Psoas muscle (tissue), 8 donors: Measurements from ENCODE around the gene APPL2. TPM values are rescaled to one million over a fixed set of nuclear protein-coding genes. Genes with fewer than 3 reads are reported as not detected.
A peak's percentile ranks its signal among the peaks of the same experiment; 100 is the strongest.

Source experiments
- ATAC-seq, 4 donors: fragments of 200-7000 bp; cut with Tn5 transposase; one replicate each; pipeline ENCODE4 v1.9.1; 2020; ENCODE audit warnings: moderate library complexity in 3 of 4, mild to moderate bottlenecking in 2 of 4
- DNase-seq, 2 donors: peaks; one replicate each; pipeline ENCODE4 v3.0.0-alpha.2; 2020
- H3K27ac ChIP-seq: fragments of 200-600 bp; one replicate; pipeline ENCODE4 v1.8.0; 2022
- H3K27me3 ChIP-seq, 3 donors: fragments of 200-600 bp in 1 of 3; one replicate each; pipeline versions ENCODE4 v1.6.1 to v1.8.0; 2013 to 2022; ENCODE audit warnings: low read length in 2 of 3, mild to moderate bottlenecking in 2 of 3, moderate library complexity in 1 of 3; ENCODE audit not compliant: insufficient read depth in 3 of 3
- H3K36me3 ChIP-seq, 2 donors: fragments of 200-600 bp in 1 of 2; one replicate each; pipeline versions ENCODE4 v1.6.1 to v1.8.0; 2013 to 2022; ENCODE audit warnings: low read depth in 1 of 2, mild to moderate bottlenecking in 1 of 2, moderate library complexity in 1 of 2; ENCODE audit not compliant: insufficient read depth in 1 of 2
- H3K4me1 ChIP-seq: fragments of 200-600 bp; one replicate; pipeline ENCODE4 v1.8.0; 2022
- H3K4me3 ChIP-seq: fragments of 200-600 bp; one replicate; pipeline ENCODE4 v1.8.0; 2022; ENCODE audit warnings: mild to moderate bottlenecking
- H3K9me3 ChIP-seq: fragments of 200-600 bp; one replicate; pipeline ENCODE4 v1.8.0; 2022
- CTCF ChIP-seq: fragments of 200-600 bp; IDR thresholded peaks from one replicate; pipeline ENCODE4 v1.8.0; 2022; ENCODE audit warnings: antibody characterized with exemption
- WGBS, 3 donors: extraction: QIAGEN DNeasy Blood & Tissue Kit; methylation state at CpG; one replicate each; pipeline versions ENCODE4 v1.1.6 to v1.1.7; 2013; 5-methylcytosine and 5-hydroxymethylcytosine counted together
- intact Hi-C, 2 donors: fragments of 100-400 bp; cut with DNase I; formaldehyde crosslinking; loops; one replicate each; pipeline versions ENCODE4 v1.11.0 to v1.14.2; 2022
- polyA plus RNA-seq, 3 donors: library from polyadenylated mRNA; stranded (reverse); fragments of 200-250 nt; gene quantifications; one replicate each; pipeline ENCODE4 v1.2.3, GENCODE V29; 2013
- total RNA-seq, 4 donors: library from RNA; stranded (reverse); fragmentation: NEBNext Ultra II Directional in 2 of 4; extraction: Animal tissue kit (Norgen Biotek cat#: 25700) in 2 of 4; gene quantifications; one replicate each; pipeline versions ENCODE4 v1.2.1 to v1.2.4, GENCODE V29; 2021 to 2023
- donor health status: healthy with polysubstance abuse.
- donor health status: DM: no; HTN: no; CAD: no; lungs with moderate emphysema.
- donor health status: Bipolar disorder and iron deficiency.
- donor health status: healthy.
- donor health status: DM: yes; HTN: yes; CAD: no.
- donor health status: DM: no; HTN: no; CAD: no.
- donor health status: DM: no; HTN: no; CAD: no.
- donor health status: DM: yes; HTN: yes; CAD: no.

APPL2 gene
- total and polyA plus RNA-seq, 7 donors = 7.3 to 14.8 (median 10.4) TPM

GRCh38 chr12:105222726-105223351 is 13.1 kb downstream of the APPL2 start:
- 85 to 88% (median 86%) methylated on average over 13 of the region's 13 CpGs for WGBS, 3 donors
- Histone ChIP-seq H3K36me3 (peaks cover 3 to 34% of the 10 kb centered on the region in 2 donors), H3K4me1 (peaks cover 47% of the 10 kb centered on the region), H3K9me3 (no peaks in the 10 kb centered on the region), H3K27ac (no peak overlapping the region), H3K27me3 (no peaks in the 10 kb centered on the region), H3K4me3 (no peak overlapping the region)
- no peak for ATAC-seq
- intact Hi-C loops = no loop called here
- no peak for DNase-seq
- TF ChIP-seq CTCF = no peak

GRCh38 chr12:105222284-105222655 is 13.7 kb downstream of the APPL2 start:
- Histone ChIP-seq H3K4me1 (peaks cover 47% of the 10 kb centered on the region), H3K36me3 (peaks cover 2 to 34% of the 10 kb centered on the region in 2 donors), H3K27me3 (no peaks in the 10 kb centered on the region), H3K4me3 (no peak overlapping the region), H3K9me3 (no peaks in the 10 kb centered on the region), H3K27ac (no peak overlapping the region)
- 61 to 72% (median 70%) methylated on average over 4 of the region's 4 CpGs for WGBS, 3 donors
- ATAC-seq = no peak
- DNase-seq = no peak
- intact Hi-C loops = no loop called here
- TF ChIP-seq CTCF = no peak

- Histone ChIP-seq H3K36me3 (peaks cover 0 to 39% of the 10 kb centered on the region in 2 donors), H3K27ac (no peak overlapping the region), H3K4me3 (no peak overlapping the region), H3K9me3 (no peaks in the 10 kb centered on the region), H3K27me3 (no peaks in the 10 kb centered on the region), H3K4me1 (peaks cover 46% of the 10 kb centered on the region)
- intact Hi-C loops = no loop called here
- no peak for TF ChIP-seq CTCF
- ATAC-seq = no peak
- no peak for DNase-seq
- WGBS, 3 donors = 73 to 83% (median 83%) methylated on average over 19 of the region's 19 CpGs
These were observed 14.2 kb downstream of the APPL2 start for GRCh38 chr12:105221583-105222283.

GRCh38 chr12:105220929-105221290 is 15.1 kb downstream of the APPL2 start:
- H3K4me3 ChIP-seq = no peak overlapping the region
- ATAC-seq (peak; percentile 24 to 63 (median 60)), DNase-seq (no peak)
- WGBS, 3 donors = 89 to 93% (median 91%) methylated on average over 3 of the region's 3 CpGs
- no peaks in the 10 kb centered on the region for H3K27me3 ChIP-seq
- peaks cover 0 to 47% of the 10 kb centered on the region in 2 donors for H3K36me3 ChIP-seq
- H3K27ac ChIP-seq = no peak overlapping the region
- H3K4me1 ChIP-seq = peaks cover 38% of the 10 kb centered on the region
- no peak for TF ChIP-seq CTCF
- intact Hi-C loops = no loop called here
- H3K9me3 ChIP-seq = no peaks in the 10 kb centered on the region
